Activated CD8-positive, alpha-beta memory T cell treated with anti-CD3 and anti-CD28 coated beads for 36 hours (primary cell): ENCODE data around the gene SPHKAP. TPM values are rescaled to one million over a fixed set of nuclear protein-coding genes. Genes with fewer than 3 reads are reported as not detected.
"Not testable (repeated sequence)": the region's sequence is repeated elsewhere in the genome, so short reads cannot be mapped to it uniquely, and the experiment has no call there.

Experiments used
- CTCF ChIA-PET: fragments of 350-600 bp; sonication (Branson Sonifier 250); formaldehyde crosslinking; loops from one replicate; lab custom pipeline; 2021; ENCODE audit warnings: antibody characterized with exemption; lab: Charles Lee
- POLR2A ChIA-PET: fragments of 350-600 bp; sonication (Branson Sonifier 250); formaldehyde crosslinking; loops from one replicate; lab custom pipeline; 2021; ENCODE audit warnings: antibody characterized with exemption; lab: Charles Lee
- total RNA-seq, 2 experiments: library from RNA; stranded (reverse); gene quantifications; one replicate each; pipeline ENCODE4 v1.2.3, GENCODE V29; 2021

Gene SPHKAP
- total RNA-seq, 2 experiments from 2014 or later: not detected

- POLR2A ChIA-PET: no interaction called here
- CTCF ChIA-PET: no interaction called here
Measured at GRCh38 chr2:228040995-228041394, 140.5 kb downstream of the SPHKAP start.

DNA sequence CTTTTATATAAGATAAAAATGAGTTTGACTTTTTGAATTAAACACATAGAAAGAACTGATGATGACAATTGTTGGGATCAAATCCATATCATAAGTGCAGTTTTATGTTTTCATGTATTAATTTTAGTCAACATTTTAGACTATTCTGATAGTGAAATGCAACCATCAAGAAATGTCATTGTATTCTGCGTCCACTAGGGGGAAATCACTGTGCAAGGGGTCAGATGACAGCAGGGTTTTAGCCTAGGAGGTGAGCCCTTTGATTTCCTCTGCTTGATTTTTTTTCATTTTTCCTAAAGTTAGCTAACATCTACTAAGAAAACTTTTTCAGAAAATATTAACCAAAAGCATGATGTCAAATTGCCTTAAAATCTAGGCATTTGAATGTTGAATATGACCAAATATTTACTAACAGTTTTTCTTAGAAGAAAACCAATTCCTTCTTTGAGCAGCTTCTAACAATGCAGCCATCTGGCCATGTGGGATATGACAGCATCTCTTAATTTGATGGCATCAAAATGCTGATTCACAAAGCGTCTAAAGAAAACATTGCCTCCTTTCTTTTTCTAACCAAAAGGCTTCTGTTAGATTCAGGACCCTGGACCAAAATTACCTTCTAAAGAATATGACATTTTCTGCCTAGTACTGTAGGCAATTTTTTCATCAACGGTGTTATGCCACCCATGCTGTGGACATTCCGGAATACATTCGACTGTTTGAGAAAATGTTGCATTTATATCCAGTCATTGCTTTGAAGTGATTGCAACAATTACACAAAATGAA lies 141.5 kb downstream of the SPHKAP start:
- CTCF ChIA-PET: no interaction called here
- POLR2A ChIA-PET: no interaction called here

DNA sequence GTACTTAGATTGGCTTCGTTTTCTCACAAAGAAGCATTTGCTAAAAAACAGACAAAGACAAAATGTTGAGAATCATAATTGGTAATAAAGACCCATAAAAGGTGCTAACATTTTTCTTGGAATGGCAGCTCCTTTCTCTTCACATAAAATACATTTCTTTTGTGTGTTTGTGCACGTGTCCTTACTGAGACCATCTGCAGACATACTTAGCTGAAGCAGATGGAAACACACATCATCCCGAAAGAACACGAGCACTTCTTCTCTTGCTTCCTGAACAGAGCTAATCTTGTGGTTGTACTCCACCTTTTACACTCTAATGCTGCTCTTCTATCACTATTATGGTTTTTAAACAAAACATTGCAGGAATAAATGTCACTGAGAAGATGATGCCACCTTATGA lies 142.5 kb downstream of the SPHKAP start:
- ChIA-PET CTCF (interaction anchor here (0.7 kb wide), 1 partner anchor 55 kb away, joined by 3 read pairs; no protein-coding TSS in a partner anchor), POLR2A (no interaction called here)

- POLR2A ChIA-PET: no interaction called here
- CTCF ChIA-PET: no interaction called here
Measured at GRCh38 chr2:228037915-228038314, 143.6 kb downstream of the SPHKAP start.

DNA sequence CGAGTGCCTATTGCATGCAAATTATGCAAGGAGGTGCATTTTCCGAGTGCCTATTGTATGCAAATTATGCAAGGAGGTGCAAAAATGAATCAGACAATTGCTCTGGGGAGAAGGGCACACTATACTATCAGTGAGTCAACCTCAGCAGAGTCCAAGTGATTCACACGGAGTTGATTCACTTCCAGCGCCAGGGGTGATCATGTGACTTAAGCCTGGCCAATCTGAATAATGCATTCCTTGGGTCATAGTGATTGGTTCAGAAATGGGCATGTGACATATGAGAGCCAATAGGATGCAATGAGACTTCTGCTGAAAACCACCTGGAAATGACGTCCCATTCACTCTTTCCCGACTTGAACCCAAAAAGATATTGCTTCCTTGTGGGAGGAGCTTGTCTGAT lies 157.9 kb downstream of the SPHKAP start:
- POLR2A ChIA-PET: no interaction called here
- CTCF ChIA-PET: no interaction called here

GRCh38 chr2:228018311-228018710 lies 163.2 kb downstream of the SPHKAP start:
- POLR2A ChIA-PET: no interaction called here
- CTCF ChIA-PET: no interaction called here

GRCh38 chr2:228017784-228018183 lies 163.7 kb downstream of the SPHKAP start:
- CTCF ChIA-PET: no interaction called here
- POLR2A ChIA-PET: no interaction called here

- POLR2A ChIA-PET: no interaction called here
- CTCF ChIA-PET: no interaction called here
Measured at GRCh38 chr2:228016402-228016801, 165.1 kb downstream of the SPHKAP start.

DNA sequence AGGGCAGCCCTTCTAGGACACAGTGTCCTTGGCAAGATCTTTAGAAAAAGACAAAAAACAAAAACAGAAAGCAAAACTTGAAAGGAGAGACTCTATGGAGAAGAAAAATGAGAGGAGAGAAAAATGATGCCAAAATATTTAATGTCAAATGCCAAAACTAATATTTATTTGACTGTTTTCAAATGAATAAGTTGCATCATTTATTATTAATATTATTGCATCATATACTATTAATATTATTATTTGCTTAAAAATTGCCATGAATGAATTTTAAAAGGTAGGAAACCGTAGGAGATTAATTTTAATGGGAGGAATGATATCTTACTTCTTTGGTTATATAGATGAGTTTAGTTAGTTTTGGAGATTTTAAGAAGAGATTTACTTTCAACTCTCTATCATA lies 165.7 kb downstream of the SPHKAP start:
- CTCF ChIA-PET: no interaction called here
- POLR2A ChIA-PET: no interaction called here

DNA sequence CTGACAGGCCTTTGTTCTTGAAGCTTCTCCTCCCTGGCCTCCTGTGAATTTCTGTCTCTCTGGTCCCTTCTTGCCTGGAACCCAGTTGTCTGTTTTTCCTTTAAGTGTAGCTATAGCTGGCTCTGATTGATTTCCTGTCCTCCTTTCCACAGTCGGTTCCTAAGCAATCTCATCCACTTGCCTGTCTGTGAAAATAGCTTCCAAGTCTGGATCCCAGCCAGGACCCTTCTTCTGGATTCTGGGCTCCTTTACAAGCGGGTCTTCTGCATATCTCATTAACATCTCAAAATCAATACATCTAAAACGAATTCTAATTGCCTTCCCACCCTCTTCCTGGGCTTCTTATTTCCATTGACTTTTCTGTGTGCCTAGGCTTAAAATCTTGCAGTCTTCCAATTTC lies 185.1 kb downstream of the SPHKAP start:
- POLR2A ChIA-PET: no interaction called here
- CTCF ChIA-PET: no interaction called here

DNA sequence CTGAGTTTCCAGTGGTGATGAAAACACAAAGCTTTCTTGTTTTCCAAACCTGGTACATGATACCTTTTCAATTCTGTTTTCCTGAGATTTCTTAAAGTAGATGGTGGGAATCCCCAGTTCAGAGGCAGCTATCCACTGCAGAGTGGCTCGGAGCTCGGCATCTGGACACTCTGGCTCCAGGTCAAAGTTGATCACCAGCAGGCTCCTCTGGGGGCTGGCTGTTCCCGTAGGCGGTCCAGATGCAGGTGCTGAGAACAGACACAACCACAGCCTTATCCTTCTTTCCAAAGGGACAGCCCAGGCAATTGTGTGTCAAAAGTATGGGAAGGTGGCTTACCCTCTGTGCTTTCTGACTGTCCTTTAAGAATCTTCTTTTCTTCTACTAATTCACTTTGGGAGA lies 190.6 kb downstream of the SPHKAP start:
- ChIA-PET POLR2A (no interaction called here), CTCF (no interaction called here)

DNA sequence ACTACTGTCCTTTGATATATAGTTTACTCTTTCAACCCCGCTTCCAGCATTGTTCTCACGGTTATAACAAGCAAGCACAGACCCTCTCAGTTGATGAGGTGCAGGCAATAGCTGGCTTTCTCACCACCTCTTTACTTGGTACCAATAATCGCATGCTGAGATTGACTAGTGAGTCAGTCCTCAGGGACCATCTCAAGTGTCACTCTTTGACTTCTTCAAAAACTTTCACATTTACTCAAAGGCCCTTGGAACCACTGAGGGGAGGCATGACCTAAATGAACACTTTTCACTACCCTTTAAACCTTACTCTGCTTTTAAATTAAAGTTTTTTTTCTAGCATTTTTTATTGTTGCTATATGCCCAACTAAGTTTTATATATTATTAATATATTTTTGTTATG lies 208.2 kb downstream of the SPHKAP start:
- ChIA-PET POLR2A (no interaction called here), CTCF (no interaction called here)

GRCh38 chr2:227971619-227972230 lies 209.8 kb downstream of the SPHKAP start:
- CTCF ChIA-PET: no interaction called here
- POLR2A ChIA-PET: no interaction called here

DNA sequence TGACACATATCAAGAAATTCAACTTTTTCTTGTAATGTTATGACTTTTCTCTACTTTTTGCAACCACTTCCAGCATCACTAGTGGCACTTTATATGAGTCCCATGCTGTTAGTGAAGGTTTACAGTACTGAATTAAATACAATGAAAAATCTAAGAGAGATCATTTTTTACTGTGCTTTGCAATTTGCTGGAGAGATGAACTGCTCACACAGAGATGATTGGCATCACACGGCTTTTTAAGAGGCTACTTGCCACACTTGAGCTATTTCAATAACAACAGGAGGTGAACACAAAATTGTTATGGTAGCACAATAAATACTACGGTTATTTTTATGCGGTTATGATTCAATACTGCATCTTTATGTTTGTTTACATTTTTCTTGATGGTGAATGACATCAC lies 221.2 kb downstream of the SPHKAP start:
- ChIA-PET CTCF (no interaction called here), POLR2A (no interaction called here)

GRCh38 chr2:227942965-227943364 lies 238.5 kb downstream of the SPHKAP start:
- ChIA-PET POLR2A (no interaction called here), CTCF (no interaction called here)

GRCh38 chr2:227942021-227942420 lies 239.5 kb downstream of the SPHKAP start:
- CTCF ChIA-PET: no interaction called here
- POLR2A ChIA-PET: no interaction called here

GRCh38 chr2:227939271-227940027 lies 242.0 kb downstream of the SPHKAP start:
- POLR2A ChIA-PET: no interaction called here
- CTCF ChIA-PET: no interaction called here

DNA sequence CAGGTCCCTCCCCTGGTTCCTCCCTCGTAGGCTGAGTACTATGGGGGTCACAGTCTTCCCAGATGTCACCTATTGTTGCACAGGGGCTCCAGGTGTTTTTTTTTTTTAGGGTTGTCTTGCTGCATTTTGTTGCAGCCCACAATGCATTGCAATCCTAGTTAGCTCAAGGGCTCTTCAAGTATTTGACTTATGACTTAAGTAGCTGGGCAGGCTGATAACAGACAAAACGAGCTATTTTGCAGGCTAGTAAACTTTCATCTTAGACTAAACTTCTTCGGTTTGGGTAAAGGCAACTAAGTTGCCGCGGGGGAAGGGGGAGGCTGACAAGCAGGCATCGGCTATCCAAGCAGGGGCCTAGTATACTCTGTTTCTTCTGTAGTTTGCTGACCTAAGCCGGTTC lies 245.2 kb downstream of the SPHKAP start:
- POLR2A ChIA-PET, CTCF ChIA-PET: not testable (repeated sequence)

GRCh38 chr2:227933884-227934283 lies 247.6 kb downstream of the SPHKAP start:
- POLR2A ChIA-PET: no interaction called here
- CTCF ChIA-PET: no interaction called here

DNA sequence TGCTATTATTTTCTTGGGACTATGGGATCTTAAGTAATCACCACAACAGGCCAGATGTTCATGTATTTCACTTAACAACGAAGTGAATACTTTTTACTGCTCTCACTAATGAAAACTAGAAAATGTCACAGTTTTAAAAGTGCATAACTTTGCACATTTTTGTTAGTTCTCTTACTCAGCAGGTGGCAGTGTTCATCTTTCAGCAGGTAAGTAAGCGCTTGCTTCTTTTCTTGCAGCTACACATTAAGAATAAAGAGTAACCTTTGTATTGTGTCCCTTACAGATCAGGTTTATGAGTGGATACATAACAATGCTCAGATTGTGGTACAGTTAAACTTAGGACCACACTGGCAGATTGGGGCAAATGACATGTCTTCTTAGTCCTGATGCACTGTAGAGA lies 249.1 kb downstream of the SPHKAP start:
- CTCF ChIA-PET: interaction anchor here (0.5 kb wide), 1 partner anchor 254 kb away, joined by 3 read pairs; no protein-coding TSS in a partner anchor
- POLR2A ChIA-PET: no interaction called here

- POLR2A ChIA-PET: no interaction called here
- CTCF ChIA-PET: no interaction called here
Measured at GRCh38 chr2:227932001-227932400, 249.5 kb downstream of the SPHKAP start.
